ENCODE data around the gene TCERG1. TPM values are rescaled to one million over a fixed set of nuclear protein-coding genes. Genes with fewer than 3 reads are reported as not detected.

Gene TCERG1
- total RNA-seq, 1 experiment from 2014 or later = 75.9 TPM

- BruUV-seq (replicated peaks) = no TSS peak
- Histone ChIP-seq H3K4me1 (ENCODE audit: control insufficient read depth, insufficient read depth, low read length) (no peaks in the 10 kb centered on the region), H3K27ac (ENCODE audit: low read length) (no peak overlapping the region), H3K4me3 (ENCODE audit: low read depth in 2 of 2, low read length in 2 of 2) (no peak overlapping the region), H3K36me3 (ENCODE audit: control insufficient read depth, insufficient read depth, low read length) (peaks cover 65% of the 10 kb centered on the region), H3K9me3 (ENCODE audit: control insufficient read depth, insufficient read depth, low read depth, low read length) (no peaks in the 10 kb centered on the region), H3K27me3 (ENCODE audit: control insufficient read depth, insufficient read depth, low read length) (no peaks in the 10 kb centered on the region)
- in situ Hi-C loops (cut with HindIII; ENCODE audit: low pct_unique_long_range_greater_than_20kb, low sequenced_read_pairs) = no loop called here
- POLR2A ChIA-PET = no interaction called here
- DNase-seq (ENCODE audit: low read depth, low spot score) (no peak), ATAC-seq (no peak)
- CTCF ChIA-PET = no interaction called here
- TF ChIP-seq TCF7L2 (IDR thresholded peaks at IDR 0.05; ENCODE audit: low read depth, low read length) = no peak
- TF ChIP-seq CTCF (IDR thresholded peaks at IDR 0.05) = no peak
- no peak for TF ChIP-seq POLR2AphosphoS5 (IDR thresholded peaks at IDR 0.05; ENCODE audit: low read depth, low read length)
- TF ChIP-seq REST (IDR thresholded peaks at IDR 0.05; ENCODE audit: insufficient read depth in 1 of 2, low read depth in 2 of 2, low read length in 1 of 2) = no peak
- no peak for TF ChIP-seq SIN3A (IDR thresholded peaks at IDR 0.05; ENCODE audit: borderline replicate concordance, insufficient read depth, low read depth, low read length)
- intact Hi-C loops (cut with micrococcal nuclease; ENCODE audit: unreplicated experiment) = no loop called here
These were observed 20.6 kb downstream of the TCERG1 start for GRCh38 chr5:146467760-146468159.

- no peak for TF ChIP-seq SIN3A (IDR thresholded peaks at IDR 0.05; ENCODE audit: borderline replicate concordance, insufficient read depth, low read depth, low read length)
- TF ChIP-seq POLR2AphosphoS5 (IDR thresholded peaks at IDR 0.05; ENCODE audit: low read depth, low read length) = no peak
- no peak for TF ChIP-seq CTCF (IDR thresholded peaks at IDR 0.05)
- TF ChIP-seq REST (IDR thresholded peaks at IDR 0.05; ENCODE audit: insufficient read depth in 1 of 2, low read depth in 2 of 2, low read length in 1 of 2) = no peak
- Histone ChIP-seq H3K36me3 (ENCODE audit: control insufficient read depth, insufficient read depth, low read length) (peaks cover 47% of the 10 kb centered on the region), H3K4me3 (ENCODE audit: low read depth in 2 of 2, low read length in 2 of 2) (no peak overlapping the region), H3K4me1 (ENCODE audit: control insufficient read depth, insufficient read depth, low read length) (no peaks in the 10 kb centered on the region), H3K9me3 (ENCODE audit: control insufficient read depth, insufficient read depth, low read depth, low read length) (no peaks in the 10 kb centered on the region), H3K27me3 (ENCODE audit: control insufficient read depth, insufficient read depth, low read length) (no peaks in the 10 kb centered on the region), H3K27ac (ENCODE audit: low read length) (no peak overlapping the region)
- DNase-seq (ENCODE audit: low read depth, low spot score) (no peak), ATAC-seq (no peak)
- in situ Hi-C loops (cut with HindIII; ENCODE audit: low pct_unique_long_range_greater_than_20kb, low sequenced_read_pairs) (no loop called here), intact Hi-C loops (cut with micrococcal nuclease; ENCODE audit: unreplicated experiment) (no loop called here)
- BruUV-seq (replicated peaks) = no TSS peak
- CTCF ChIA-PET = no interaction called here
- POLR2A ChIA-PET = no interaction called here
These were observed 26.9 kb downstream of the TCERG1 start for GRCh38 chr5:146474065-146474464.
